Brain microvascular endothelial cell (primary cell): ENCODE results near the gene ARHGAP10.

Source experiments
- DNase-seq: peaks from one replicate; pipeline ENCODE4 v3.0.0-alpha.2; 2020
- H3K27ac ChIP-seq: fragments of 250-450 bp; sonication (Bioruptor Pico); 2 replicates; pipeline ENCODE4 v1.5.1; 2020; ENCODE audit warnings: mild to moderate bottlenecking, moderate library complexity
- H3K27me3 ChIP-seq: fragments of 250-450 bp; sonication (Bioruptor Pico); replicated peaks from 2 replicates; pipeline ENCODE4 v1.5.1; 2020; ENCODE audit warnings: mild to moderate bottlenecking
- H3K36me3 ChIP-seq: fragments of 250-450 bp; sonication (Bioruptor Pico); replicated peaks from 2 replicates; pipeline ENCODE4 v1.5.1; 2020; ENCODE audit warnings: mild to moderate bottlenecking
- H3K4me3 ChIP-seq: 2 replicates; pipeline ENCODE4 v1.5.1; 2011; ENCODE audit warnings: low read depth, mild to moderate bottlenecking, control low read depth, low read length, moderate library complexity
- in situ Hi-C: cut with HindIII; loops from 2 replicates; pipeline ENCODE4 v1.10.0; 2017; ENCODE audit warnings: low sequenced_read_pairs, low pct_ligation_motif_present
- TF ChIP-seq, protein P1 (sequence below): IDR thresholded peaks from 2 replicates; pipeline ENCODE4 v1.5.1; 2011; ENCODE audit warnings: low read depth, mild to moderate bottlenecking, moderate library complexity, low read length, control low read depth, inconsistent platforms; ENCODE audit errors: missing control alignments

The ARHGAP10 gene

GRCh38 chr4:147924604-147925412, 192.9 kb downstream of the ARHGAP10 start:
- peak; percentile 22 for DNase-seq
- Histone ChIP-seq H3K36me3 (peaks cover 4% of the 10 kb centered on the region), H3K27ac (no peak overlapping the region), H3K4me3 (no peak overlapping the region), H3K27me3 (no peaks in the 10 kb centered on the region)
- TF ChIP-seq, protein P1, sequence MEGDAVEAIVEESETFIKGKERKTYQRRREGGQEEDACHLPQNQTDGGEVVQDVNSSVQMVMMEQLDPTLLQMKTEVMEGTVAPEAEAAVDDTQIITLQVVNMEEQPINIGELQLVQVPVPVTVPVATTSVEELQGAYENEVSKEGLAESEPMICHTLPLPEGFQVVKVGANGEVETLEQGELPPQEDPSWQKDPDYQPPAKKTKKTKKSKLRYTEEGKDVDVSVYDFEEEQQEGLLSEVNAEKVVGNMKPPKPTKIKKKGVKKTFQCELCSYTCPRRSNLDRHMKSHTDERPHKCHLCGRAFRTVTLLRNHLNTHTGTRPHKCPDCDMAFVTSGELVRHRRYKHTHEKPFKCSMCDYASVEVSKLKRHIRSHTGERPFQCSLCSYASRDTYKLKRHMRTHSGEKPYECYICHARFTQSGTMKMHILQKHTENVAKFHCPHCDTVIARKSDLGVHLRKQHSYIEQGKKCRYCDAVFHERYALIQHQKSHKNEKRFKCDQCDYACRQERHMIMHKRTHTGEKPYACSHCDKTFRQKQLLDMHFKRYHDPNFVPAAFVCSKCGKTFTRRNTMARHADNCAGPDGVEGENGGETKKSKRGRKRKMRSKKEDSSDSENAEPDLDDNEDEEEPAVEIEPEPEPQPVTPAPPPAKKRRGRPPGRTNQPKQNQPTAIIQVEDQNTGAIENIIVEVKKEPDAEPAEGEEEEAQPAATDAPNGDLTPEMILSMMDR: peak; percentile 78
- in situ Hi-C loops: no loop called here

GRCh38 chr4:147927377-147928137, 195.7 kb downstream of the ARHGAP10 start:
- no peak overlapping the region for H3K4me3 ChIP-seq
- TF ChIP-seq, protein P1: no peak
- H3K36me3 ChIP-seq: peaks cover 2% of the 10 kb centered on the region
- in situ Hi-C loops: no loop called here
- no peaks in the 10 kb centered on the region for H3K27me3 ChIP-seq
- peak overlapping the region; percentile 46 for H3K27ac ChIP-seq
- DNase-seq: peak; percentile 63

DNA sequence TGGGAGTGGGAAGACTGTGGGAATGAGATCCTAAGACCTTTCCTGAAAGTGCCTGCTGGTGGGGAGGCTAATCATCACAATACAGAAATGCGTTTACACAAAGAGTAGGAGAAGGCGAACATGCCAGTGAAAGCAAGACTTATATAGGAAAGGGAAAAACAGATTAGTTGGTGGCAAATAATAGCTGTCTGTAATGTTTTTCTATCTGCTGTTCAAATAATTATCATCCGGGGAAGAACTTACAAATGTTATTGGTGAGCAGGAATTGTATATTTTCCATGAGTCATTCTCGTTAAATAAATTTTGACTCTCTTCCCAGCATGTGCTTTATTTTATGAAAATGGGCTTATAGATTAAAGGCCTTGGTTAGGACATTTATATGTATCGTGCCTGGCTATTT, 196.5 kb downstream of the ARHGAP10 start:
- Histone ChIP-seq H3K4me3 (no peak overlapping the region), H3K27ac (peak overlapping the region; percentile 46), H3K36me3 (peaks cover 2% of the 10 kb centered on the region), H3K27me3 (no peaks in the 10 kb centered on the region)
- no peak for DNase-seq
- TF ChIP-seq, protein P1: no peak
- in situ Hi-C loops: no loop called here

DNA sequence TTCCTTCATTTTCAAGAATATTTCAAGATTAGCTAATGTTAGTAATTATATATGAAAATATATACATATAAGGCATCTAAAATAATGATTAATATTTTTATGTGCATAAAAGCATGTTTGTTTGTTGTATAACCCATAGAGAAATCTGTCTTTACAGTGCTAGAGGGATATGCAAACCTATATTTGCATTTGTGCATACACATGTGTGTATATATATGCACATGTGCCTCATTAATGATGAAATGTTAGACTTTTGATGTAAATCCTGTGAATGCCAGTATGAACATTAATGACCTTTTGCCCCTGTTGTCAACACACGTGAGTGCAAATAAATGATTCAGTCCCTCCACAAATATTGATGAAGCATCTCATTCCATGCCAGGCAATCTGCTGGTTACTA, 197.9 kb downstream of the ARHGAP10 start:
- in situ Hi-C loops: no loop called here
- no peak for DNase-seq
- Histone ChIP-seq H3K27ac (no peak overlapping the region), H3K36me3 (peaks cover 2% of the 10 kb centered on the region), H3K4me3 (no peak overlapping the region), H3K27me3 (no peaks in the 10 kb centered on the region)
- TF ChIP-seq, protein P1: no peak

- DNase-seq: no peak
- in situ Hi-C loops: no loop called here
- TF ChIP-seq, protein P1: no peak
- peaks cover 4% of the 10 kb centered on the region for H3K36me3 ChIP-seq
- no peaks in the 10 kb centered on the region for H3K27me3 ChIP-seq
- H3K4me3 ChIP-seq: no peak overlapping the region
- no peak overlapping the region for H3K27ac ChIP-seq
These were observed 201.4 kb downstream of the ARHGAP10 start for GRCh38 chr4:147933316-147933715.
